Mucosa of rectum (tissue), 2 donors: ENCODE measurements around the gene FAM83G.
"Not testable (repeated sequence)": the region's sequence is repeated elsewhere in the genome, so short reads cannot be mapped to it uniquely, and the experiment has no call there.

Source experiments
- H3K27ac ChIP-seq, 2 donors: one replicate each; pipeline ENCODE4 v1.7.0; 2013; ENCODE audit warnings: inconsistent platforms in 2 of 2, low read depth in 2 of 2, low read length in 2 of 2
- H3K27me3 ChIP-seq, 2 donors: one replicate each; pipeline ENCODE4 v1.7.0; 2013; ENCODE audit warnings: low read length in 2 of 2; ENCODE audit not compliant: control insufficient read depth in 2 of 2, insufficient read depth in 2 of 2
- H3K36me3 ChIP-seq, 2 donors: one replicate each; pipeline ENCODE4 v1.7.0; 2013; ENCODE audit warnings: low read length in 2 of 2; ENCODE audit not compliant: control insufficient read depth in 2 of 2, insufficient read depth in 2 of 2
- H3K4me1 ChIP-seq, 2 donors: one replicate each; pipeline ENCODE4 v1.7.0; 2013; ENCODE audit warnings: low read length in 2 of 2, mild to moderate bottlenecking in 1 of 2; ENCODE audit not compliant: control insufficient read depth in 2 of 2, insufficient read depth in 2 of 2
- H3K4me3 ChIP-seq, 2 donors: one replicate each; pipeline ENCODE4 v1.7.0; 2013; ENCODE audit warnings: low read length in 2 of 2
- H3K9ac ChIP-seq, 2 donors: one replicate each; pipeline ENCODE4 v1.7.0; 2013; ENCODE audit warnings: low read length in 2 of 2, low read depth in 1 of 2, mild to moderate bottlenecking in 1 of 2
- H3K9me3 ChIP-seq, 2 donors: one replicate each; pipeline ENCODE4 v1.7.0; 2013; ENCODE audit warnings: low read length in 2 of 2; ENCODE audit not compliant: control insufficient read depth in 2 of 2
- donor health status: healthy.
- donor health status: Normal muscosa, but diverticular disease.

FAM83G gene

GRCh38 chr17:19038007-19038406 lies 33.4 kb upstream of the FAM83G start:
- not testable (repeated sequence) for H3K27ac ChIP-seq, H3K4me3 ChIP-seq, H3K27me3 ChIP-seq, H3K9ac ChIP-seq, H3K9me3 ChIP-seq, H3K36me3 ChIP-seq, H3K4me1 ChIP-seq

- H3K4me3 ChIP-seq, H3K9me3 ChIP-seq, H3K9ac ChIP-seq, H3K4me1 ChIP-seq, H3K36me3 ChIP-seq, H3K27me3 ChIP-seq, H3K27ac ChIP-seq: not testable (repeated sequence)
Measured at GRCh38 chr17:19037547-19037946, 33.0 kb upstream of the FAM83G start.

DNA sequence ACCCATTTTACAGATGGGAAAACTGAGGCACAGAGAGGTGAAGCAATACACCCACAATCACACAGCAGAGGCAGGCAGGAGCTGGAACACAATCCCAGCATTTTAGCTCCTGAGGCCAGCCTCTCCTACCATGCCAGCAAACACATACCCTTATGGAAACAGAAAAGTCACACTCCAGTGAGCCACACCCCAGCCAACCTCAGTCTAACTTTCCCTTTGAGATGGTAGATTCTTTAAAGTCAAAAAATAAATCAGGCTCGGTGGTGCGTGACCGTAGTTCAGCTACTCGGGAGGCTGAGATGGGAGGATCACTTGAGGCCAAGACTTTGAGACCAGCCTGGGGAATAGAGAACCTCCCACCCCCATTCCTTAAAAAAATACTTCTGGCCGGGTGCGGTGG lies 31.6 kb upstream of the FAM83G start:
- H3K4me1 ChIP-seq, H3K27me3 ChIP-seq, H3K4me3 ChIP-seq, H3K9ac ChIP-seq, H3K27ac ChIP-seq, H3K9me3 ChIP-seq, H3K36me3 ChIP-seq: not testable (repeated sequence)

DNA sequence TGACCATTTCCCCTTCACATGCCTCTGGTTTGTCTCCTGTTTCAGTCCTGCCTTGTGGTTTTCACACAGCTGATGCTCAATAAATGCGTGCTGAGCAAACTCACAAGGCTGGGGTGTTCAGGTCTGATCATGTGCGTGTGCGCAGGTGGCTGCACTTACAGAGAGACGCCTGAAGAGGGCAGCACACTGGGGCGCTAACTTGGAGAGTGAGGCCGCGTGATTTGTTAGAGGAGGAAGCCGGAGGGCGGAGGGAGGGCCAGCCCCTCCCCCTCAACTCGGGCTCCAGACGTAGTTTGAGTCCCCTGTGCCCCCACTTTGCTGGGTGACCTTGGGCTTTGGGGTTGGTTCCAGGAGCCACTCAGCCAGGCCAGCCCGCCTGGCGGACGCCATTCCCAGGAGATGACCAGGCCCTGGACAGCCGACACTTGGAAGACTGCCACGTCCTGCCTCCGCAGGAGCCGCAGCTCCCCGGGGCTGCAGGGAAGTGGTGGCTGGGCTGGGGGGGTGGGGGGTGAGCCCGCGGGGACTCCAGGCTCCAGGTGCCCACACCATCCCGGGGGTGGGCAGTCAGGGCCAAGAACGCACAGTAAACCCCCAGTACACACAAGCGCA lies 27.9 kb upstream of the FAM83G start:
- H3K27me3 ChIP-seq, H3K36me3 ChIP-seq, H3K27ac ChIP-seq, H3K4me1 ChIP-seq, H3K4me3 ChIP-seq, H3K9me3 ChIP-seq, H3K9ac ChIP-seq: not testable (repeated sequence)

GRCh38 chr17:19031729-19032128 lies 27.2 kb upstream of the FAM83G start:
- not testable (repeated sequence) for H3K27ac ChIP-seq

GRCh38 chr17:19030771-19031449 lies 26.3 kb upstream of the FAM83G start:
- H3K4me1 ChIP-seq, H3K9me3 ChIP-seq, H3K27ac ChIP-seq, H3K4me3 ChIP-seq, H3K27me3 ChIP-seq, H3K9ac ChIP-seq, H3K36me3 ChIP-seq: not testable (repeated sequence)

More at GRCh38 chr17:19031729-19032128, 27.2 kb upstream of the FAM83G start:
- H3K4me1 ChIP-seq, H3K4me3 ChIP-seq, H3K9ac ChIP-seq, H3K9me3 ChIP-seq, H3K27me3 ChIP-seq, H3K36me3 ChIP-seq: not testable (repeated sequence)

DNA sequence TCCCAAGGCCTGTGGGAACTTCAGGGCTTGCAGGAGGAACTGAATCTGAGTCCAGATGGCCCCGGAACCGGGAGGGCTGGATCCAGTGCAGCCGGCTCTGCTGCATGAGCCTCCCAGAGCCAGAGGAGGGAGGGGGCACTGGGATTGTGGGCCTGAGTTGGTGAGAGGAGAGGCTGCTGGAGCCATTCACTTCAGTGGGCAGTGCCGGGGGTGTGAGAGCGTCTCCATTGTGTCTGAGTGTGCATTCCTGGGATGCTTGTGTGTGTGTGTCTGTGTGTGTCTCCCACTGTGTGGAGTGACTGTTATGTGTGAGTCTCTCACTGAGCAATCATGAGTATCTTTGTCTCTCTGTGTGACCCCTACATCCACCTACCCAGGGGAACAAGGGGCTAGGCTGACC lies 25.2 kb upstream of the FAM83G start:
- not testable (repeated sequence) for H3K27ac ChIP-seq, H3K4me1 ChIP-seq, H3K4me3 ChIP-seq, H3K9ac ChIP-seq, H3K27me3 ChIP-seq, H3K9me3 ChIP-seq, H3K36me3 ChIP-seq

GRCh38 chr17:19028671-19029070 lies 24.1 kb upstream of the FAM83G start:
- not testable (repeated sequence) for H3K9ac ChIP-seq, H3K36me3 ChIP-seq, H3K27me3 ChIP-seq, H3K27ac ChIP-seq, H3K9me3 ChIP-seq, H3K4me1 ChIP-seq, H3K4me3 ChIP-seq

DNA sequence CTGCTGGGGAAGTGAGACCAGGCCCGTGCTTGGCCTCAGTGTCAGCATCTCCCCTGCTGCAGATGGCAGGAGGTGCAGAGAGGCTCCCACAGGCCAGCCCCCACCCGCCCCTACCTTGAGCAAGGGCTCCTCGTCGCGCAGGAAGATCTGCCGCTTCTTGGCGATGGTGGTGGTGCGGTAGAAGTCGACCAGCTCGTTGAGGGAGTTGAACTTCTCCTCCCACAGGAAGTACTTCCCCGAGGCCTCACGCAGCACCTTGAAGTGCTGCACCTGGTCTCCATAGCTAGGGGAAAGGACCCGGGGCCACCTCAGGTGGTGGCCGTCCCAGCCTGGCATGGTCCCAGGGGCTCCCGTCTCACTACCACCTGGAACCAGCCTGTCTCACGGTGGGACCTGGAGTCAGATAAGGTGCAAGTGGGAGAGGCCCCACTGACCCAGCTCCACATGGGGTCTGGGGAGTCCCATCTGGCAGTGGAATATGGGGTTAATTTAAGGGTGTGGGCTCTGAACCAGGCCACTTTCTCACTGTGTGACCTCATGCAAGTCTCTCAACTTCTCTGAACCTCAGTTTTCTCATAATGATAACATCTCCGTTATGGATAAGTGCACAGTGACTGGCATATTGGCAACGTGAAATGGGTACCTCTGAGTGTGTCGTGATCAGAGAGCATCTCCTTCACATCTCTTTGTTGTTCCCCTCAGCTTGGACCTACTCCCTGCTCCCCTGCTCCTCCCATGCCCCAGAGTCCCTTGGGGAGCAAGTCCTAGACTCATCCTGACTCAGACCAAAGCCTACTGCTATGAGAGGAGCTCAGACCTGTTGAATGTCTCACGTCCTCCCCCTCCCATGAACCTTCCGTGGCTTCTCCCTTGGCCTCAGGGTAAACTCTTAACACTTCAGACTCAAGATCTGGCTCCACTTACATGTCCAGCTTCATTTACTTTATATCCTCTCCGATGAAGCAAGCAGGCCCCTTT lies 19.8 kb upstream of the FAM83G start:
- Histone ChIP-seq H3K27ac (no peak overlapping the region), H3K9me3 (no peaks in the 10 kb centered on the region), H3K36me3 (no peaks in the 10 kb centered on the region), H3K4me3 (no peak overlapping the region), H3K4me1 (no peaks in the 10 kb centered on the region), H3K9ac (no peak overlapping the region), H3K27me3 (no peaks in the 10 kb centered on the region)

DNA sequence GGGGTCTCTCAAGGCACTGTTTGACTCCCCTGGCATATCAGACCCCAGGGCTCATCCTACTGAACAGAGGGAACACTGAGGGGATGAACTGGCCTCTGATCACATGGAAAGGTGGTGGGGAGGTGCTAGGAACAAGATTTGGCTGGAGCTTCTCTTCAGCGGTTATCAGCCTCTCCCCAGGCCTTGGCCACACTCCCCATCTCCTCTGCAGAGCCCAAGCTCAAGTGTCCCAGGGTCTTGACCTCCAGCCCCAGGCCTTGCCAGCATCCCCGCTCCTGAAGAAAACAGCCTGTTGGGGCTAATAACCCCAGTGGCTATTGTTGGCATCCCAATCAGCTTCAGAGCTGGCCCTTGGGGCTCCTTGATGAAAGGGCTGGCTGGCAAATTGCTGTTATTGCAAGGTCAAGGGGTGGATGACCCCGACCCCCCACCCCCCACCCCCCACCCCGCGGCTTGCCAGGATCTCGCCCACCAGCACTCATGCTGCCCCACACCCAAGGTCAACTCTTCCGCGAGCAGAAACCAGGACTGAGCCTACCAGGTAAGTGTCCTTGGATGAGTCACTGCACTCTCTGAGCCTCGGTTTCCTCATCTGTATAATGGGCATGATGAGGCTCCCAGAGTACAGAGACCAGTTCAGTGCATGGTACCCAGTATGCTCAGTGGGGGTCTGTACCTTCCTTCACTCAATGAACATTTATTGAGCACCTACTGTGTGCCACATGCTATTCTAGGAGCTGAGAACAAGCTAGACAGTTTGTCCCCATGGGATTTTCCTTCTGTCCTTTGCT lies 18.8 kb upstream of the FAM83G start:
- Histone ChIP-seq H3K27me3 (no peaks in the 10 kb centered on the region), H3K27ac (no peak overlapping the region), H3K9me3 (no peaks in the 10 kb centered on the region), H3K4me1 (no peaks in the 10 kb centered on the region), H3K4me3 (no peak overlapping the region), H3K36me3 (no peaks in the 10 kb centered on the region), H3K9ac (no peak overlapping the region)
